Measurements from ENCODE around the gene AJUBA. TPM values are rescaled to one million over a fixed set of nuclear protein-coding genes. Genes with fewer than 3 reads are reported as not detected.

Gene AJUBA
- total RNA-seq, 1 donor from 2014 or later = 87.2 TPM

DNA sequence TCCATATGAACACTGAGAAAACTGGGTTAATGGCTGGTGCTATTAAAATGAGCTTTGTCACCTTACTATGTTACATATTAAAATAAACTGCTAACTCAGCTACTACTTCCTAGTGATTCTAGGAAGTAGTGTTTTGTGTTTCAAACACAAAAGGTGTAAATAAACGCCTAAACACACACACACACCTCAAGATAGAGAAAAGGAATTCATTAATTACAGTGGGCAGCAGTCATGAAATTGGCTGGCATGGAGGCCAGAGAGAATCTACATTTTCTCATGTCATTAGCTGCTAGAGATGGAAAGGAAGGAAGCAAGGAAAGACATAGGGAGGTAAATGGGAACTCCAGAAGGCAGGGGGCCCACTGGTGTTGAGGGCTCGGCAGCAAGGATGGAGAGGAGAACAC is 52.4 kb downstream of the AJUBA start:
- TF ChIP-seq, protein P1, sequence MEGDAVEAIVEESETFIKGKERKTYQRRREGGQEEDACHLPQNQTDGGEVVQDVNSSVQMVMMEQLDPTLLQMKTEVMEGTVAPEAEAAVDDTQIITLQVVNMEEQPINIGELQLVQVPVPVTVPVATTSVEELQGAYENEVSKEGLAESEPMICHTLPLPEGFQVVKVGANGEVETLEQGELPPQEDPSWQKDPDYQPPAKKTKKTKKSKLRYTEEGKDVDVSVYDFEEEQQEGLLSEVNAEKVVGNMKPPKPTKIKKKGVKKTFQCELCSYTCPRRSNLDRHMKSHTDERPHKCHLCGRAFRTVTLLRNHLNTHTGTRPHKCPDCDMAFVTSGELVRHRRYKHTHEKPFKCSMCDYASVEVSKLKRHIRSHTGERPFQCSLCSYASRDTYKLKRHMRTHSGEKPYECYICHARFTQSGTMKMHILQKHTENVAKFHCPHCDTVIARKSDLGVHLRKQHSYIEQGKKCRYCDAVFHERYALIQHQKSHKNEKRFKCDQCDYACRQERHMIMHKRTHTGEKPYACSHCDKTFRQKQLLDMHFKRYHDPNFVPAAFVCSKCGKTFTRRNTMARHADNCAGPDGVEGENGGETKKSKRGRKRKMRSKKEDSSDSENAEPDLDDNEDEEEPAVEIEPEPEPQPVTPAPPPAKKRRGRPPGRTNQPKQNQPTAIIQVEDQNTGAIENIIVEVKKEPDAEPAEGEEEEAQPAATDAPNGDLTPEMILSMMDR (IDR thresholded peaks at IDR 0.05; ENCODE audit: insufficient read depth, low read length, poor library complexity, severe bottlenecking) = no peak

DNA sequence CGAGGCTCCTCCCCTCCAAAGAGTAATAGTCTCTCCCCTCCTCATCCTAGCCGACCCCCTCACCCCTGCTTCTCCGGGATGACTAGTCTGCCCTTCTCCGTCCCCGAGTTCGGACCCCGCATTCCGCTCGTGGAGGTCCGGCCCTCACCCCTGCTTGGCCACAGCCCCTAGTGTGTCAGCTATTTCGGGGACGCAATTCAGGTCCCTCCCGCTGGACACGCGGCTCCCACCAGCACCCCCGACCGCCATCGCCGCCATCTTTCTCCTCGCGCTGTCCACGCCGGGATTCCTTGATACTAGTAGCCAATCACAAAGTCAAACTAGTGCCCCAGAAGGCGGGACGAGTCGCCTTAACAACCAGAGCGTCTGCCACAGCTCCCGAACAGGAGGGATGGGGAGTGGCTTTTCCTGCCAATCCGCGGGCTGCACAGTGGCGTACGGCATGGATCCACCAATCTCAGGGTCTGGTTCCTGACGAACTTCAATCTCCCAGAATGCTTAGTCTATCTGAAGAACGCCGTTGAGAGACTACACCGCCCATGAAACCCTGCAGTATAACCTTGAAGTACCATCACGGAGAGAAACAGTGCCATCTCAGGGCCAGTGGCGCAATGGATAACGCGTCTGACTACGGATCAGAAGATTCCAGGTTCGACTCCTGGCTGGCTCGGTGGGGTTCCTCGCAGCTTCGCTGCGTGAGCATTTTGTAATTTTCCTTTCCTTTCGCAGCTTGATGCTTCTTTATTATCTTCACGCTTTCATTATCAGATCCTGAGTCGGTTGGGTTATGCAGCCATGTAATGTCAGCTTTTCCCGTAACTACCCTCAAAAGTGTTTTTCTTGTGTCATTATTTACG is 53.0 kb downstream of the AJUBA start, which contains the start of gene PRMT5:
PRMT5 (minus strand) TSS at position 273 of the 857 bp plus-strand sequence; CDS start at position 258, 15 bp downstream.
- no peaks in the 10 kb centered on the region for H3K27me3 ChIP-seq (ENCODE audit: control insufficient read depth, insufficient read depth, low read length)
- peaks cover 2% of the 10 kb centered on the region for H3K36me3 ChIP-seq (ENCODE audit: control insufficient read depth, insufficient read depth, low read length)
- TF ChIP-seq, protein P1 (IDR thresholded peaks at IDR 0.05; ENCODE audit: insufficient read depth, low read length, poor library complexity, severe bottlenecking) = no peak
- DNase-seq (ENCODE audit: low read depth) = peak; percentile 99
- H3K4me3 ChIP-seq (ENCODE audit: low read depth, low read length) = peak within 1 kb of the TSS; percentile 92

More for the DNA sequence above, 52.4 kb downstream of the AJUBA start:
- H3K27me3 ChIP-seq (ENCODE audit: control insufficient read depth, insufficient read depth, low read length) = no peaks in the 10 kb centered on the region
- peak overlapping the region; percentile 34 for H3K4me3 ChIP-seq (ENCODE audit: low read depth, low read length)
- DNase-seq (ENCODE audit: low read depth) = no peak
- H3K36me3 ChIP-seq (ENCODE audit: control insufficient read depth, insufficient read depth, low read length) = peaks cover 2% of the 10 kb centered on the region

DNA sequence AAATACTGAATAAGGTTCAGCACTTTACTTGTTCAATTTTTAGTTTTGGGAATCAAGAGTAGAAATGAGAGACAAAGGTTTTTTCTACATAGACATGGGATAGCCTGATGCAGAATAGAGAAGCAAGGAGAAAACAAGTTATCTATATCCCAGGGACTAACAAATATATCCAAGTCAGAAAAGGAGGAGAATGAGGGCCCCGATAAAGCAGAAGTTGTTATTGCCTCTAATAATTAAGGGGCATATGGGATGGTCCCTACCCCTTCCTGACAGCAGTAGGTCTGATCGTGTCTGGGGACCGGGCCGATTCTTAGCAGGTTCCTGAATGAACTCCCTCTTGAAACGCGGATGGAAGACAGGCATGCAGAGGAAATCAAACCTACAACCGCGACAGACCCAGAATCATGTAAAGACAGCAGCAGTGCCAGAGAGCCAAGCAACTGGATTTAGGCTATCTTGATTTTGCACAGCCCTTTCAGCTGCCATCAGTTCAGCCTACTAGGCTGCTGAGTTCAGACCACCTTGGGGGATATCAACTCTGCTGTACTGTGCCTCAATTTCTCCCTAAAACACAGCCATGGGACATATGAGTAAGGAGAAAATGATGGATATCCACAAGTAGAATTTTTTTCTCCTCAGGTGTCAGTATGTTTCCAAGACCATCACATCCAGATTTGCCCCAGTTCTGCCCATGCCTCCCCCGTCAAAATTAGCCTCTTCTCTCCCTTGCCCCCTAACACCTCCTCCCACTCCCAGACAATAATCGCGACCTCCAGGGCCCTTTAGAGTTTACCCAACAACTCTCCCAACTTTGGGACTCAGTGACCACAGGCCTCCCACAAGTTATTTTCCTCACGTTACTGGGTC is 53.9 kb downstream of the AJUBA start:
- Histone ChIP-seq H3K4me3 (ENCODE audit: low read depth, low read length) (peak overlapping the region; percentile 92), H3K36me3 (ENCODE audit: control insufficient read depth, insufficient read depth, low read length) (peaks cover 2% of the 10 kb centered on the region), H3K27me3 (ENCODE audit: control insufficient read depth, insufficient read depth, low read length) (no peaks in the 10 kb centered on the region)
- TF ChIP-seq, protein P1 (IDR thresholded peaks at IDR 0.05; ENCODE audit: insufficient read depth, low read length, poor library complexity, severe bottlenecking) = no peak
- DNase-seq (ENCODE audit: low read depth) = no peak

DNA sequence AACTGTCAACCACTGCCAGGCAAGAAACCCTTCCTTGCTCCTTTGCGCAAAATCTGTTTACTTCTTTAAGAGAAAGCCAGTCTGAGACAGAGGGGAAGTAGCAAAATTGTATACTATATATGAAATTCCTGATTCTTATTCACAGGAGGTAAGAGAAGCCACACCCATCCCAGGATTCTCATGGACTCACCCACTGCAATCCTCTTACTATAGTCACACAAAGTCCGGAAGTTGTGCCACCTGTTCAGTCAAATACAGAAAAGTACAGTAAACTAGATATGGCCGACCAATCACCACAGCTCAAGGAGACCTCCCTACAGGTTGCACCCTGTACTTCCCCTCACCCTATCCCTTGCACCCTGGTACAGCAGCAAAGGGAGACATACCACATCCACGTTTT is 56.0 kb downstream of the AJUBA start:
- H3K27me3 ChIP-seq (ENCODE audit: control insufficient read depth, insufficient read depth, low read length) = no peaks in the 10 kb centered on the region
- TF ChIP-seq, protein P1 (IDR thresholded peaks at IDR 0.05; ENCODE audit: insufficient read depth, low read length, poor library complexity, severe bottlenecking) = no peak
- no peak for DNase-seq (ENCODE audit: low read depth)
- H3K36me3 ChIP-seq (ENCODE audit: control insufficient read depth, insufficient read depth, low read length) = peaks cover 2% of the 10 kb centered on the region
- H3K4me3 ChIP-seq (ENCODE audit: low read depth, low read length) = no peak overlapping the region

DNA sequence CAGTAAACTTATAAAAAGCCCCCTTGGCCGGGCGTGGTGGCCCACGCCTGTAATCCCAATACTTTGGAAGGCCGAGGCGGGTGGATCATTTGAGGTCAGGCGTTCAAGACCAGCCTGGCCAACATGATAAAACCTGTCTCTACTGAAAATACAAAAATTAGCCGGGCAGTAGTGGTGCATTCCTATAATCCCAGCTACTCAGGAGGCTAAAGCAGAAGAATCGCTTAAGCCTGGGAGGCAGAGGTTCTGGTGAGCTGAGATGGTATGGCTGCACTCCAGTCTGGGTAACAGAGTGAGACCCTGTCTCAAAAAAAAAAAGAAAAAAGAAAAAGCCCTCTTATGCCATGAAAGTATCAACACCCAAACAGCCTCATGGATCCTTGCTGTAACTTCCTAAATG is 56.8 kb downstream of the AJUBA start:
- DNase-seq (ENCODE audit: low read depth) = no peak
- TF ChIP-seq, protein P1 (IDR thresholded peaks at IDR 0.05; ENCODE audit: insufficient read depth, low read length, poor library complexity, severe bottlenecking) = no peak
- peaks cover 2% of the 10 kb centered on the region for H3K36me3 ChIP-seq (ENCODE audit: control insufficient read depth, insufficient read depth, low read length)
- H3K4me3 ChIP-seq (ENCODE audit: low read depth, low read length) = no peak overlapping the region
- no peaks in the 10 kb centered on the region for H3K27me3 ChIP-seq (ENCODE audit: control insufficient read depth, insufficient read depth, low read length)
